ENCODE measurements around the gene GLB1L2. TPM values are rescaled to one million over a fixed set of nuclear protein-coding genes. Genes with fewer than 3 reads are reported as not detected.

Gene GLB1L2
- total and polyA plus RNA-seq, 2 donors: 0.46 to 0.47 TPM

DNA sequence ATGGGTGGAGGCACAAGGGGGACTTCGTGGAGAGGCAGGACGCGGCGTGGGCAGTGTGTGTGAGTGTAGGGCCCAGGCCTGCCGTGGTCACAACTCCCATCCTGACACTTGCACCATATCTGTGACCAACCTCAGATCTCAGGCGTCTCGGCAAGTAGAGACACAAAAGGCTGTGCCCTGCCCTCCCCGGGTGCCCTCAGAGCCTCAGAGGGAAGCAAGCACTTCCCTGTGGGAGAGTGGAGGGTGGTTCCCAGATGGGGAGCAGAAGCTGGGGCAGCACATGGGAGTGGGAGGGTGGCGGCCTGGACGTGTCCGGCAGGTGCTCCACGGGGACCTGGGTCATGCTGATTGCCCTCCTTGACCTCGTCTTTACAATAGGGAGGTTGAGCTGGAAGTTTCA is 59.9 kb downstream of the GLB1L2 start:
- peaks cover 0 to 18% of the 10 kb centered on the region in 2 donors for H3K27me3 ChIP-seq (ENCODE audit: control insufficient read depth in 2 of 2, insufficient read depth in 1 of 2, low read length in 1 of 2)
- H3K36me3 ChIP-seq (ENCODE audit: control insufficient read depth in 2 of 2, insufficient read depth in 2 of 2, low read length in 1 of 2): no peaks in the 10 kb centered on the region
- WGBS: 95% methylated on average over 13 of the region's 13 CpGs
- H3K27ac ChIP-seq (ENCODE audit: low read depth in 1 of 2, low read length in 1 of 2): no peak overlapping the region
- no peak for DNase-seq (ENCODE audit: low read depth in 6 of 9, low spot score in 9 of 9)
- no peaks in the 10 kb centered on the region for H3K9me3 ChIP-seq (ENCODE audit: control insufficient read depth in 2 of 2, insufficient read depth in 1 of 2, low read length in 1 of 2)
- peaks cover 0 to 6% of the 10 kb centered on the region in 2 donors for H3K4me1 ChIP-seq (ENCODE audit: control insufficient read depth in 2 of 2, insufficient read depth in 2 of 2, low read length in 2 of 2)
- H3K4me3 ChIP-seq (ENCODE audit: low read length in 2 of 2): no peak overlapping the region

DNA sequence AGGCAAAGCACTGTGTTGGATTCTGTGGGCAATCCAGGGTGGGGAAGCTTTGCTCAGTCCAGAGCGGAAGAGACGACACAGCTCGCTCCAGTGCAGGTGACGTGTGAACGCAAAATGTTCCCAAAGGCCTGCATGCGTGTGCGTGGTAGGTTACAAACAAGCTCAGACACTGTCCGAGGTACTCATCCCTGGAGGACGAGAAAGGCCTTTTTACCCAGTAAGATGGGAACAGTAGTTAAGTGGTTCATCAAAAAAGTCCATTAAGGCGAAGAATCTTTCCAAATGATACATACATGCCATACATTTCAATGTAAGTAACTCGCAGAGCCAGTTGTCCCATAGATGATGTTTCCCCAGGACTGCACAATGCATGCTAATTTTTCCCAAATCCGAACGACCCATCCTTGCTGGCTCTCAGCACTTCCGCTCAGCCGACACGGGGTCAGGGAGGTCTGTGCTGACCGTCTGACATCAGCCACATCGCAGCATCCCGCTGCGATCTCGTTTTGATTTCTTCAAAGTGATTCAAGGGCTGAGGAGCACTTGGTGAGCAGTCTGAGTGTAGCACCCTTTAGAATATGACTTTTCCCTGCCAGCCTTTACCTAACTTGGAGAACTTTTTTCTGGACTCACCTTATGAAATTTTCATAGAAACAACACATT is 61.3 kb downstream of the GLB1L2 start:
- Histone ChIP-seq H3K4me3 (ENCODE audit: low read length in 2 of 2) (no peak overlapping the region), H3K36me3 (ENCODE audit: control insufficient read depth in 2 of 2, insufficient read depth in 2 of 2, low read length in 1 of 2) (no peaks in the 10 kb centered on the region), H3K9me3 (ENCODE audit: control insufficient read depth in 2 of 2, insufficient read depth in 1 of 2, low read length in 1 of 2) (no peaks in the 10 kb centered on the region), H3K27me3 (ENCODE audit: control insufficient read depth in 2 of 2, insufficient read depth in 1 of 2, low read length in 1 of 2) (peaks cover 0 to 18% of the 10 kb centered on the region in 2 donors), H3K27ac (ENCODE audit: low read depth in 1 of 2, low read length in 1 of 2) (no peak overlapping the region), H3K4me1 (ENCODE audit: control insufficient read depth in 2 of 2, insufficient read depth in 2 of 2, low read length in 2 of 2) (no peaks in the 10 kb centered on the region)
- WGBS: 94% methylated on average over 21 of the region's 21 CpGs
- no peak for DNase-seq (ENCODE audit: low read depth in 6 of 9, low spot score in 9 of 9)

DNA sequence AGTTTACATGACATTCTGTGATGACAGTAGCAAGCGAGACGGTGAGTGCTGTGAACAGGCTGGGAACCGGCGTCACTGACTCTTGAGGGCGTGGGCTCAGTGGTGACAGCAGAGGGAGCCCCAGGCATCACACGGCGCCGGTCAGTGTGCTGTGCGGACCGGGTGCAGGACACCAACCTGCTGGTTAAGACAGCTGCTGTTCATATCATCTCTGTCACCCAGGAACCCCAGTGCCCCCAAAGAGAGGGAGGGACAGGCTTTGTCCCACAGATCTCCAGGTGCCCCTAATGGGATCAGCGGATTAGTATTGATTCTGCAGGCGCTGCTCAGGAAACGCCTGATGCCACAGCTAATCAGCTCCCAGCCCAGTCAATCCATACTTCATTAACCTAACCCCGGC is 61.9 kb downstream of the GLB1L2 start:
- H3K4me3 ChIP-seq (ENCODE audit: low read length in 2 of 2): no peak overlapping the region
- no peaks in the 10 kb centered on the region for H3K9me3 ChIP-seq (ENCODE audit: control insufficient read depth in 2 of 2, insufficient read depth in 1 of 2, low read length in 1 of 2)
- peaks cover 0 to 18% of the 10 kb centered on the region in 2 donors for H3K27me3 ChIP-seq (ENCODE audit: control insufficient read depth in 2 of 2, insufficient read depth in 1 of 2, low read length in 1 of 2)
- WGBS: 49% methylated on average over 14 of the region's 14 CpGs
- no peak overlapping the region for H3K27ac ChIP-seq (ENCODE audit: low read depth in 1 of 2, low read length in 1 of 2)
- H3K4me1 ChIP-seq (ENCODE audit: control insufficient read depth in 2 of 2, insufficient read depth in 2 of 2, low read length in 2 of 2): no peaks in the 10 kb centered on the region
- no peaks in the 10 kb centered on the region for H3K36me3 ChIP-seq (ENCODE audit: control insufficient read depth in 2 of 2, insufficient read depth in 2 of 2, low read length in 1 of 2)
- DNase-seq (ENCODE audit: low read depth in 6 of 9, low spot score in 9 of 9): no peak

DNA sequence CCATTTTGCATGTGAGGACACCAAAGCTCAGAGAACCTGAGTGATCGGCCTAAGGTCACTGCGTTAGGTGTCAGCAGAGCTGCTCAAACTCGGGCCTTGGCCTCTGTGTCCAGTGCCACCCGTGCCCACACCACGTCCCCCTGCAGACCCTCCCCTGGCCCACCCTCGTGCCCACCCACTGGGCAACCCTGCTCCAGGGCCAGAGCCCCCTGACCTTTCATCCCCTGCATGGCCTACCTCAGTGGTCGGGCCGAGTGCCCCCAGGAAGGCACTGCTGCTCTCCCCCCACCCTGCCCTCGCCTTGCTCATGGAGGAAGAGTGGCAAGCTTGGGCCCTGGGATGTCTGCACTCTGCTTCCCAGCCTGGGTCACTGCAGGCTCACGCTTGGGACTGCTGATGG is 62.5 kb downstream of the GLB1L2 start:
- Histone ChIP-seq H3K4me1 (ENCODE audit: control insufficient read depth in 2 of 2, insufficient read depth in 2 of 2, low read length in 2 of 2) (no peaks in the 10 kb centered on the region), H3K27me3 (ENCODE audit: control insufficient read depth in 2 of 2, insufficient read depth in 1 of 2, low read length in 1 of 2) (peaks cover 0 to 18% of the 10 kb centered on the region in 2 donors), H3K27ac (ENCODE audit: low read depth in 1 of 2, low read length in 1 of 2) (no peak overlapping the region), H3K9me3 (ENCODE audit: control insufficient read depth in 2 of 2, insufficient read depth in 1 of 2, low read length in 1 of 2) (no peaks in the 10 kb centered on the region), H3K4me3 (ENCODE audit: low read length in 2 of 2) (no peak overlapping the region), H3K36me3 (ENCODE audit: control insufficient read depth in 2 of 2, insufficient read depth in 2 of 2, low read length in 1 of 2) (no peaks in the 10 kb centered on the region)
- DNase-seq (ENCODE audit: low read depth in 6 of 9, low spot score in 9 of 9): no peak
- WGBS: 87% methylated on average over 10 of the region's 10 CpGs

DNA sequence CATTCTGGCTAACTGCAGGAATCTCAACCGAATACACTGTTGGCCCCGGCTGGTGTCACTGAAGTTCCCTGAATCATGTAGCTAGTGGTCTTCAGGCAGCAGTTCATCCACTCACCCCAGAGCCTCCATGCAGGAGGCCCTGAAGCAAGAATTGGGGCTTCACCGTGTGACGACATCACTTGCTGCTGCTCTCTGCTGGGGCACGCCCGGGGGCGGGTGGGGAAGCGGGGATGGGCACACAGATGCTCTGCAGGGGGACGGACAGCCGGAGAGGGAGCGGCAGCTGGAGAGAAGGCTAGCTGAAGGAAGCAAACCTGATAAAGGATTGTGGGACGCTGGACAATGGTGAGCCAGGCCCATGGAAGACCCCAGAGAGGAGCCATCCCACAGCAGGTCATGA is 63.2 kb downstream of the GLB1L2 start:
- no peaks in the 10 kb centered on the region for H3K4me1 ChIP-seq (ENCODE audit: control insufficient read depth in 2 of 2, insufficient read depth in 2 of 2, low read length in 2 of 2)
- DNase-seq (ENCODE audit: low read depth in 6 of 9, low spot score in 9 of 9): no peak
- H3K36me3 ChIP-seq (ENCODE audit: control insufficient read depth in 2 of 2, insufficient read depth in 2 of 2, low read length in 1 of 2): no peaks in the 10 kb centered on the region
- no peak overlapping the region for H3K27ac ChIP-seq (ENCODE audit: low read depth in 1 of 2, low read length in 1 of 2)
- peaks cover 0 to 18% of the 10 kb centered on the region in 2 donors for H3K27me3 ChIP-seq (ENCODE audit: control insufficient read depth in 2 of 2, insufficient read depth in 1 of 2, low read length in 1 of 2)
- WGBS: 82% methylated on average over 12 of the region's 12 CpGs
- no peak overlapping the region for H3K4me3 ChIP-seq (ENCODE audit: low read length in 2 of 2)
- no peaks in the 10 kb centered on the region for H3K9me3 ChIP-seq (ENCODE audit: control insufficient read depth in 2 of 2, insufficient read depth in 1 of 2, low read length in 1 of 2)

DNA sequence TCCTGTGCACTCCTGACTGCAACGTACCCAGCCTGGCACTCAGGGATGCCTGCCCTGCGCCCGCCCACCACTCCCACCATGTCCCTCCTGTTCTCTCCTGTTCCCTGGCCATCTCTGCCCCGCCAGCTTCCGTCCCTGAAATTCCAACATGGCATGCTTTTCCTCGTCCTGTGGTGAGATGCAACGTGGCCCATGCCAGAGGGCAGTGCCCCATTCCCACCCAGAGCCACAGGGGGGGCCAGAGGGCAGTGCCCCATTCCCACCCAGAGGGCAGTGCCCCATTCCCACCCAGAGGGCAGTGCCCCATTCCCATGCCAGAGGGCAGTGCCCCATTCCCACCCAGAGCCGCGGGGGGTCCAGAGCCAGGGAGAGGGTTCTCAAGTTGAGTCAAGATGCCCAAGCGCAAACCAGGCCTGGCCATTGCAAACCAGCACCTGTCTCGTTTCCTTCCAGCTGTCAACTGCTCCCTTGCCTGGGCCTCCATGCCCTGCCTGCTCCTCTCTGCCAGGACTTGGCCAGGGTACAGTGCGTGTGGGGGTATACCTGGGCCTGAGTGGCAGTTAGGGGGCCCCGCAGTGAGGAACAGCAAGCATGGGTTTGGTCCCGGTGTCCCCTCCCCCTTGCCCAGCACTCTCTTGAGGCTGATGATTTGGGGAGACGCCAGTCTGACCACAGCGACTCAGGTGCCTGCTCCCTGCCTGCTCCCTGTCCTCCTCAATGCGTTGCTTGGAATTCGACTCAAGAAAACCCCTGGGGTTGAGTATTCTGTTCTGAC is 65.7 kb downstream of the GLB1L2 start:
- 93% methylated on average over 18 of the region's 18 CpGs for WGBS
- H3K4me1 ChIP-seq (ENCODE audit: control insufficient read depth in 2 of 2, insufficient read depth in 2 of 2, low read length in 2 of 2): no peaks in the 10 kb centered on the region
- H3K36me3 ChIP-seq (ENCODE audit: control insufficient read depth in 2 of 2, insufficient read depth in 2 of 2, low read length in 1 of 2): no peaks in the 10 kb centered on the region
- H3K9me3 ChIP-seq (ENCODE audit: control insufficient read depth in 2 of 2, insufficient read depth in 1 of 2, low read length in 1 of 2): no peaks in the 10 kb centered on the region
- no peak for DNase-seq (ENCODE audit: low read depth in 6 of 9, low spot score in 9 of 9)
- H3K27ac ChIP-seq (ENCODE audit: low read depth in 1 of 2, low read length in 1 of 2): no peak overlapping the region
- H3K4me3 ChIP-seq (ENCODE audit: low read length in 2 of 2): no peak overlapping the region
- peaks cover 0 to 5% of the 10 kb centered on the region in 2 donors for H3K27me3 ChIP-seq (ENCODE audit: control insufficient read depth in 2 of 2, insufficient read depth in 1 of 2, low read length in 1 of 2)

DNA sequence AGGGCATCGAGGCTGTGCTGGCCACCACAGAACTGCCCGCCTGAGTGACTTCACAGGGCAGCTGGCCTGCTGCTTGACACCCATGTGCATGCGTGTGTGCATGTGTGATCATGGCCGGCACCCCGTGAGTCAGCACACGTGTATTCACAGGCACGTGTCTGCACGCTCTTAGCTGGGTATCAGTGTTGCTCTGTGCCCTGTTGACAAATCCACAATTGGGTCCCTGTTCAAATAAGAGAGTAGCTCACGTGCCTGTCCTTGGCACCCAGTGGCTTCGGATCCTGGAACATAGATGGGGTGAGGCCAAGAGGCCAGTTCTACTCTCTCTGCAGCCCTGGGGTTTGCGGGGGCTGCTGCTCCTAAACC is 66.3 kb downstream of the GLB1L2 start:
- Histone ChIP-seq H3K27me3 (ENCODE audit: control insufficient read depth in 2 of 2, insufficient read depth in 1 of 2, low read length in 1 of 2) (peaks cover 0 to 5% of the 10 kb centered on the region in 2 donors), H3K36me3 (ENCODE audit: control insufficient read depth in 2 of 2, insufficient read depth in 2 of 2, low read length in 1 of 2) (no peaks in the 10 kb centered on the region), H3K4me1 (ENCODE audit: control insufficient read depth in 2 of 2, insufficient read depth in 2 of 2, low read length in 2 of 2) (no peaks in the 10 kb centered on the region), H3K27ac (ENCODE audit: low read depth in 1 of 2, low read length in 1 of 2) (no peak overlapping the region), H3K9me3 (ENCODE audit: control insufficient read depth in 2 of 2, insufficient read depth in 1 of 2, low read length in 1 of 2) (no peaks in the 10 kb centered on the region), H3K4me3 (ENCODE audit: low read length in 2 of 2) (no peak overlapping the region)
- 87% methylated on average over 11 of the region's 11 CpGs for WGBS
- no peak for DNase-seq (ENCODE audit: low read depth in 6 of 9, low spot score in 9 of 9)

DNA sequence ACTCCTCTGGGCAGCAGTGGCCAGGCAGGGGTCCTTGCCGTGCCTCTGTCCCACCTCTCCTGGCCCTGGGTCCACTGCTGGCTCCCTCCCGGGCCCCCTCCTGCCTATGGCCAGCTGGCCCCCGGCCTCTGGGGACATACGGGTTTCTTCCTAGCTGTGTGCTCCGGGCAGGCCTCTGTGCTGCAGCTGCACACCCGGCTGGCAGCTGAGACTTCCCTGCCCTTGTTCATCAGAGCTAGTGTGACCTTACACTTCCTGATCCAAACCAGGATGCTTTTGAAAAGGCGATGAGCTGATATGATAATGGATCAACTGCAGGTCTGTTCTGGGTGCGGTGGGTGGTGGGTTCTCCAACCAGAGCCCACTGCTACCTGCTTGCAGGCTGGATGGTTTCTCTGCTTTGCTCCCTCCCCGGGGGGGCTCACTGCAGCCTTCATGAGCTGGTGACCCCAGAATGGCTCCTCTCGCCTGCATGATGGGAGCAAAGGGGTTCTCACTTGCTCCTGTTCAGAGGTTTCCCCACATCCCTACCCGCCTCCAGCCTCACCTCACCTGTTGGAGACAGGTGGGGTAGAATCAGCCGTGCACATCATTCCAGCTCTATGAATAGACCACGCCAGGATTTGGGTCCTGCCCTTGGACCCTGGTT is 67.0 kb downstream of the GLB1L2 start:
- no peak overlapping the region for H3K27ac ChIP-seq (ENCODE audit: low read depth in 1 of 2, low read length in 1 of 2)
- H3K4me1 ChIP-seq (ENCODE audit: control insufficient read depth in 2 of 2, insufficient read depth in 2 of 2, low read length in 2 of 2): no peaks in the 10 kb centered on the region
- H3K9me3 ChIP-seq (ENCODE audit: control insufficient read depth in 2 of 2, insufficient read depth in 1 of 2, low read length in 1 of 2): no peaks in the 10 kb centered on the region
- WGBS: 81% methylated on average over 13 of the region's 13 CpGs
- H3K4me3 ChIP-seq (ENCODE audit: low read length in 2 of 2): no peak overlapping the region
- H3K36me3 ChIP-seq (ENCODE audit: control insufficient read depth in 2 of 2, insufficient read depth in 2 of 2, low read length in 1 of 2): no peaks in the 10 kb centered on the region
- DNase-seq (ENCODE audit: low read depth in 6 of 9, low spot score in 9 of 9): no peak
- peaks cover 0 to 3% of the 10 kb centered on the region in 2 donors for H3K27me3 ChIP-seq (ENCODE audit: control insufficient read depth in 2 of 2, insufficient read depth in 1 of 2, low read length in 1 of 2)

DNA sequence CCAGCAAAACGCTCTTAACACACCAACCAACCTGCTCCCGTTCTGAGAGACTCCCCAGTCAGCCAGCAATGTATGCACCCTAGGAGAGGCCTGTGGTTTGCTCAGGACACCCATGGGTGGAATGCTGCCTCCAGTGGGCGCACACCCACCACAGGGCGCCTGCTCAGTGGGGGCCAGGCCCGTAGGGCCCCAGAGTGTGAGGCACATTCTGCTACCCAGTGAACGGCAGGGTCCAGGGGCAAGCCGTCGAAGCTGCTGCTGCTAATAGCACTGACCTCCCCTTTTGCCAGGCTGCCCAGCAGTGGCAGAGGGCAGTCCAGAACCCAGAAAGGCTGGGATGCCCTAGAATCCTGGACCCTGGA is 67.5 kb downstream of the GLB1L2 start:
- Histone ChIP-seq H3K27ac (ENCODE audit: low read depth in 1 of 2, low read length in 1 of 2) (no peak overlapping the region), H3K36me3 (ENCODE audit: control insufficient read depth in 2 of 2, insufficient read depth in 2 of 2, low read length in 1 of 2) (no peaks in the 10 kb centered on the region), H3K4me1 (ENCODE audit: control insufficient read depth in 2 of 2, insufficient read depth in 2 of 2, low read length in 2 of 2) (no peaks in the 10 kb centered on the region), H3K4me3 (ENCODE audit: low read length in 2 of 2) (no peak overlapping the region), H3K9me3 (ENCODE audit: control insufficient read depth in 2 of 2, insufficient read depth in 1 of 2, low read length in 1 of 2) (no peaks in the 10 kb centered on the region), H3K27me3 (ENCODE audit: control insufficient read depth in 2 of 2, insufficient read depth in 1 of 2, low read length in 1 of 2) (peaks cover 0 to 3% of the 10 kb centered on the region in 2 donors)
- DNase-seq (ENCODE audit: low read depth in 6 of 9, low spot score in 9 of 9): no peak
- 89% methylated on average over 8 of the region's 8 CpGs for WGBS

Data from thymus (tissue), 11 donors.